Activated CD4-positive, alpha-beta T cell treated with anti-CD3 and anti-CD28 coated beads, Interleukin-2, Interleukin-4, amounts not matched to agents 100 ng/mL and 50 ng/mL, durations not matched to agents 16 hours and 8 hours (primary cell): ENCODE data around the gene CSRP2.

Source experiments
- DNase-seq: peaks from one replicate; pipeline ENCODE4 v3.0.0-alpha.2; 2020; ENCODE audit warnings: low spot score

The CSRP2 gene

DNA sequence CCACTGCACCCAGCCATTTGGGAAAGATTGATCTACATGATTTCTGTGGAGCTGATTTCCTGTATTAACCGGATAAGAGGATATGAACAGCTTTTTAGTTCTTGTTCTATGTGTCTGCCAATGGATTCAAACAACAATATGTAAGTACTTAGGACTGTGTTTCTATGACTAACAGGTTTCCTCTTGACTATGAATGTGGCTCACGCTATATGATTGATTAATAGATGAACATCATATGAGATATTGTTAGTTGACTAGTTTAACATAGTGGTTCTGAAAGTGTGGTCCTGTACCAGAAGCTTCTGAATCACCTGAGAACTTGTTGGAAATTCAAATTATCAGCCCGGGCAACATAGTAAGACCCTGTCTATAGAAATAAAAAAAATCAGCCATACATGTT lies 12.8 kb upstream of the CSRP2 start:
- DNase-seq = no peak

GRCh38 chr12:76890151-76891143 lies 11.6 kb upstream of the CSRP2 start:
- DNase-seq = no peak

DNA sequence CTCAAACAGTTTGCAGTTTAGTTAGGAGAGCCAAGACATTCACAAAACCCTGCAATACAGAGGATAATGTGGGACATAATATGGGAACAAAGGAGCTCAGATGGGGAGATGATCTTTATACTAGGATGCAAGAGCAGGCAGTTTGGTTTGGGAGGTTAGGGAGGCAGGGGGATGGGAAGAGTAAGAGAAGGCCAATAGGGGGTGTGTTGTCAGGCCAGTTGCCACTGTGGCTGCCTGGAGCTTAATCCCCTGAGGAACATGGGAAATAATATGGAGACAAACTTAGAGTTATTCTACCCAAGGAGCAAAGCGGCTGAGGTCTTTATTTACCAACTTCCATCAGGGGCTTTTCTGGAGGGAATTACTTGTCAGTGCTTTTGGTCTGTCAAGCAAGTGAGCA lies 10.0 kb upstream of the CSRP2 start:
- DNase-seq = no peak

- no peak for DNase-seq
These were observed 5.0 kb upstream of the CSRP2 start for GRCh38 chr12:76883811-76884210.

GRCh38 chr12:76883151-76883550 lies 4.3 kb upstream of the CSRP2 start:
- no peak for DNase-seq

DNA sequence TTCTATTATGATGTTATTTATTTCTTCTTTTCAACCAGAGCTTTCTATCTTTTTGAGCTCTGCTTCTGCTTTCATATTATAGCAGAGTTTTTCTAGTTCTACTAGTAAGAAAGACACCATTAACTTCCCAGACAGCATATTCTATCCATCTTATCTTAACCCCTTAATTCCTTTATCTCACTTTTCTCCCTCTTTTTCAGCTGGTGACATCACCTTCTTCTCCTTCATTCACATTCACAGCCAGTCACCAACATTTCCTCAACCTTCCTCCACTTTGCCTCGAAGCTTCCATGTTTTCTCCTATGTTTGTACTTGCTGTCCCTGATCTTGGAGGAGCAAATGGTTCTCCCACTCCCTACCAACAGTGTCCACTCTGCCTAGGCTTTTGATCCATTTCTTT lies 3.5 kb upstream of the CSRP2 start:
- DNase-seq = no peak

DNA sequence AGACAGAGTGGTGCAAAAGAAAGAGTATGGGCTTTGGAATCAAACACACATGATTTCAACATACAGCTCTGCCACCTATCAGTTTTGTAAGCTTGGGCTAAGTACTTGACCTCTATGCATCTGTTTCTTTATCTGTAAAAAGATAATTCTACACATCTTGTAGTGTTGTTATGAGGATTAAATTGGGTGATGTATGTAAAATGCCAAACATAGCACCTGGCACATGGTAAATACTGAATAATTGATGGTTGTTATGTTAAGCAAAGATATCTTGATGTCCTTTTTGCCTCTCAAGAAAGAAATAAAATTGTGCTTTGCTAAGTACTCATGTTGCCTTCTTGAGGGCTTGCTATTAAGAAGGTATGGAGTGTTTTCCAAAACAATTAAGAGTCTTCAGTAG lies 2.3 kb upstream of the CSRP2 start:
- DNase-seq = no peak

DNA sequence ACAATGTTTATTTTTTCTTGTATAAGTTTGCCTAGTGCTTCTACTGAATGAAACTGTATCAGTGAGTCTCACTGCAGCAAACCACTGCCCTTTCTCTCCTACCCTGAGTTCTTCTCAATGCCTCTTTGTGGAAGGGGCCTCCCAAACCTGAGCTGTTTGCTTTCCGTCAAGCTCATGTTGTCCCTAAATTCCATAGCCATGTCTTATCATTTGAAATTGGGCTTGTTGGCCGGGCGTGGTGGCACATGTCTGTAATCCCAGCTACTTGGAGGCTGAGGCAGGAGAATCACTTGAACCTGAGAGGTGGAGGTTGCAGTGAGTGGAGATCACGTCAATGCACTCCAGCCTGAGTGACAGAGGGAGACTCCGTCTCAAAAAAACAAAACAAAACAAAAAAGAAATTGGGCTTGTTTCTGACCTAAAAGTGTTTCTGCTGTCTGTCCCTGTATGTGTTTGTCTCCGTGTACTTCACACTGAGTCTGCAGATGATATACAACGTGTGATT lies 1.8 kb upstream of the CSRP2 start:
- DNase-seq = no peak

DNA sequence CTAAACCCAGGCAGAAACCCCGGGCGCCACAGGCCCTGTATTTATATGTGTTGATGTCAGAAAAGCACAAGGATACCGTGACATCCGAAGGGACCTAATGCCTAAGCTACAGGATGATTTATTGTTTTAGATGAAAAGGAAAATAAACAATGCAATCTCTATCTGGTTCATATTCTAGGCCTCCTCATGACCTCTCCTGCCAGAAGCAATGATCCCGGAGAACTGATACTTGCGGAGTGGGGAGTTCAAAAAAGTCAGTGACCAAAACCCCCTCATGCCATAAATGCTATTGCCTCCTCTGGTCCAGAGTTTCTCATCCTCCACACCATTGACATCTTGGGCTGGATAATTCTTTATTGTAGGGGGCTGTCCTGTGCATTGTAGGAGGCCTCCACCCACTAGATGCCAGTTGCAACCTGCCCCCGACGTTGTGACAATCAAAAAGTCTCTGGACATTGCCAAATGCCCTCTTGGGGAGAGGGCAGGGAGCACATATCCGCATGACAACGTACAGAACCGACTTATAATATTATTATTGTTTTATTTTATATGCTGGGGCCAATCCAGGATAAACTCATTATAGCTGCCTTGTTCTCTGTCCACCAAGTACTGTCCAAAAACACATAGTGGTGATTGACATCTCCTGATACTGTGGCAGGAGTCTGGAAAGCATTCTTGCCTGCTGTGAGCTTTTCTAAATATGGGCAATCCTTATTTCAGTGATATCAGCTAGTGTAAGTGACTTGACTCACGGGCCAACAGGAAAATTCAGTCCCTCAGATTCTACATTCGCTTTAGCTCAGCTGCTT lies 1.1 kb upstream of the CSRP2 start:
- no peak for DNase-seq

DNA sequence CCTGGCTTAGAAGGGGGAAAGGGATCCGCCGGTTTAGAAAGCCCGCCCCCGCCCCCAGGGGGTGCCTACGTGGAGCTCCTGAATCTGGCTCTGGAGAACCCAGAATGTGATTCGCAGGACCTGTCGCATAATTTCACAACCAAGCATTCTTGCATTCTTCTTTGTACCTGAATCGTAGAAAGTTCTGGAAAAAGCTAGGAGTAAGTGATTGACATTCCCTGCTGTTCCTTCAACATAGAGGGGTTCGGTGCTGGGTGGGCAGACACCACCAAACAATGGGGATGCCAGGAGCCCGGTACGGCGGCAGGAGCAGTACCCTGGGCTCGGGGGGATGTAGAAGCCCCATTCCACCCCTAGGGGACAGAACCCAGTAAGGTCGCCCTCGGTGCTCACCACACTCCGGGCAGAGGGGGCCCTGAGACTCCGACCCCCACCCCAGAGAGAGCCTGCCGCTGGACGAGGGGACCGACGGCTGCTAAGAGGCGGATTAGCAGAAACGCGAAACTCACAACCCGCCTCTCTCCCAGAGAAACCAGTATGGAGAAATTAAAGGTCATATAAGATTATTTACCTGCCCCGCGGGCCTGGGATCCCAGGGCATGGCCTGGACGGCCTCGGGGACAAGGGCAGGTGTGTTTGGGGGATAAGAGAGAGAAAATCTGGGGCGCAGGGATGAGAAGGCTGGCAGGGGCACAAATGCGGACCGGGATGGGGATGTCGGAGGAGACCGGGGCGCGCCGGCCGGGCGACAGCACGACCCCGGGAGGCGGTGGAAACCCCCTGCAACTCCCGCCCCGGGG lies 520 bp downstream of the CSRP2 start:
- DNase-seq = no peak

- DNase-seq = no peak
These were observed 2.1 kb downstream of the CSRP2 start for GRCh38 chr12:76876696-76877229.

DNA sequence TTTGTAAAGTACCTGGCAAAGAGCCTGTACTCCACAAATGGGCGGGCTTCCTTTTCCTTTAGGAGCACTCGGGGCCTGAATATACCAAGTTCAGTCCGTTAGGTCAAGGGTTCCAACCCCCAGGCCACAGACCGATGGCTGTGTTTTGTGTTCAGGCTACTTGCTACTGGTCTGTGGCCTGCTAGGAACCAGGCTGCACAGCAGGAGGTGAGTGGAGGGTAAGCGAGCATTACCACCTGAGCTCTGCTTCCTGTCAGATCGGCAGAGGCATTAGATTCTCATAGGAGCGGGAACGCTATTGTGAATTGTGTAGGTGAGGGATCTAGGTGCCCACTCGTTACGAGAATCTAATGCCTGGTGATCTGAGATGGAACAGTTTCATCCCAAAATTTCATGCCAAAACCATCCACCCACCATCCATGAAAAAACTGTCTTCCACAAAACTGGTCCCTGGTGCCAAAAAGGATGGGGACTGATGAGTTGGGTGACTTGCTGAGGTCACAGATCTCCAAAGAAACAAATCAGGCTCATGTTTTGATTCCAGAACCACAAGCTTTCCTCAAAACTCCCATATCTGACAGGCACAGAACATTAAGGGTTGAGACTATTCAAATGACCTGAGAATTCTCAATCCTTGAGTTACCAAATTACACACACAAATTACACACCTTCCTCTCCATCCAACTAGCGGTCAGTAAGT lies 4.2 kb downstream of the CSRP2 start:
- DNase-seq = no peak

DNA sequence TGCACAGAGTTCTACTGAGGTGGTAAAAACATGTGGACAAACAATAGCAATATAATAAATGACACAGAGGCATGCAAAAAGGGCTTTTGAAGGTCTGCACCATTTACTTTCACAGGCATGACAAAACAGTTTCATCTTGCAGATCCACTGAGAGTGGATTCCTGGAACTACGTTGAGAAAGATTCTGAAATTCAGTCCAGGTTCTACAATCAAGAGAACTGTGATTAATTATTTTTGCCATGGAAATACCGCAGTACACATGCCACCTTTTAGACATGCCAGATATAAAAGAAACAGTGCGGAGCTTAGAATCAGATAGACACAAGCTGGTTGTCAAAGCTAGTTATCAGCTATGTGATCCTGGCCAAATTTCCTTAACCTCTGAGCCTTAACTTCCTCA lies 4.8 kb downstream of the CSRP2 start:
- no peak for DNase-seq

- no peak for DNase-seq
These were observed 6.4 kb downstream of the CSRP2 start for GRCh38 chr12:76872415-76872814.

- DNase-seq = no peak
These were observed 7.1 kb downstream of the CSRP2 start for GRCh38 chr12:76871742-76872141.

DNA sequence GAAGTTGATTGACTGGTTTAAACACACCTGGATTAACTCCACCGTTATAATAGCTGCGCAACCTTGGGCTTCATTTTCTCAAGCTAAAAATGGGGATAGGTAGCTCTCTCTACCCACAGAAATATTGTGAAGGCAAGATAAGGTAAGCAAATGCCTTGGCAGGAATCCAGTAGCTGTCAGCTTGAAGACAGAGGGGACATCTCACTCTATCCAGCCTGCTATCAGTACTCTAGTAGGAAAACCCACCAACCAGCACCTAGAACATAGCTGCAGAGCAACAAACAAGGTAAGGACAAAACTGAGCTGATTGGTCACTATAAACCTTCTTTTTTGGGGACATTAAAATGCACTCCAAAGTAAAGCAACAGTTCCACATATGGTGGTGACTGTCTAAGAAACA lies 7.7 kb downstream of the CSRP2 start:
- no peak for DNase-seq

GRCh38 chr12:76866726-76867125 lies 12.1 kb downstream of the CSRP2 start:
- DNase-seq = no peak

DNA sequence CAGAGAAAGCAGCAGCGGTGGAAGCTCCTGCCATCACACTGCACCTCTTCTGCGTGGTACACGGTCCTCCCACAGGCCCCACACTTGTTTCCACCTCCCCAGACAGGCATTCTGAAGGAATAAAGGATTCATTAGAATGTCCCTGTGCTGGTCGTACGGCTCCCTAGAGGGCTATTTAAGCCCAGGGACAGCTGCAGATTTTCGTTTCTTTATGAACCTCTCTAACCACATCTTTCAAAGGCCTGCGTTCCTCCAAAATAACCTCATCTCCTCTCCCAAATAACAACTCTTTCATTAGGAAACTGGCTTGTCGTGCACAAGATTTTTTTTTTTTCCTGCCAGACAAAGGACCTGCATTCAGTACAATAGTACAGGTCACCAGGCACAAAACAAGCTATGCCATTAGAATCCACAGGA lies 12.7 kb downstream of the CSRP2 start:
- no peak for DNase-seq

GRCh38 chr12:76864791-76865400 lies 13.9 kb downstream of the CSRP2 start:
- DNase-seq = no peak

- no peak for DNase-seq
These were observed 15.0 kb downstream of the CSRP2 start for GRCh38 chr12:76863837-76864236.
